Measurements from ENCODE around the gene ST8SIA1.

- TF ChIP-seq CTCF (IDR thresholded peaks at IDR 0.05) (no peak), POLR2A (IDR thresholded peaks at IDR 0.05) (no peak)
Observed at GRCh38 chr12:22334410-22335100, at the start of gene ST8SIA1.
